ENCODE measurements around the gene UBXN7. TPM values are rescaled to one million over a fixed set of nuclear protein-coding genes. Genes with fewer than 3 reads are reported as not detected.
A peak's percentile ranks its signal among the peaks of the same experiment; 100 is the strongest.
"Not testable (repeated sequence)": the region's sequence is repeated elsewhere in the genome, so short reads cannot be mapped to it uniquely, and the experiment has no call there.

Gene UBXN7
- total RNA-seq, 1 experiment from 2014 or later: 10.2 TPM

- H3K4me2 ChIP-seq (ENCODE audit: low read length): no peak overlapping the region
- no peaks in the 10 kb centered on the region for H3F3A ChIP-seq (ENCODE audit: low read length, unreplicated experiment)
- DNase-seq (no peak), ATAC-seq (no peak)
- H2AFZ ChIP-seq (ENCODE audit: low read length): no peak overlapping the region
- H3K9me3 ChIP-seq (ENCODE audit: low read length): no peaks in the 10 kb centered on the region
- ChIA-PET POLR2A (ENCODE audit: unreplicated experiment) (no interaction called here), CTCF (no interaction called here)
- TF ChIP-seq, protein P1, sequence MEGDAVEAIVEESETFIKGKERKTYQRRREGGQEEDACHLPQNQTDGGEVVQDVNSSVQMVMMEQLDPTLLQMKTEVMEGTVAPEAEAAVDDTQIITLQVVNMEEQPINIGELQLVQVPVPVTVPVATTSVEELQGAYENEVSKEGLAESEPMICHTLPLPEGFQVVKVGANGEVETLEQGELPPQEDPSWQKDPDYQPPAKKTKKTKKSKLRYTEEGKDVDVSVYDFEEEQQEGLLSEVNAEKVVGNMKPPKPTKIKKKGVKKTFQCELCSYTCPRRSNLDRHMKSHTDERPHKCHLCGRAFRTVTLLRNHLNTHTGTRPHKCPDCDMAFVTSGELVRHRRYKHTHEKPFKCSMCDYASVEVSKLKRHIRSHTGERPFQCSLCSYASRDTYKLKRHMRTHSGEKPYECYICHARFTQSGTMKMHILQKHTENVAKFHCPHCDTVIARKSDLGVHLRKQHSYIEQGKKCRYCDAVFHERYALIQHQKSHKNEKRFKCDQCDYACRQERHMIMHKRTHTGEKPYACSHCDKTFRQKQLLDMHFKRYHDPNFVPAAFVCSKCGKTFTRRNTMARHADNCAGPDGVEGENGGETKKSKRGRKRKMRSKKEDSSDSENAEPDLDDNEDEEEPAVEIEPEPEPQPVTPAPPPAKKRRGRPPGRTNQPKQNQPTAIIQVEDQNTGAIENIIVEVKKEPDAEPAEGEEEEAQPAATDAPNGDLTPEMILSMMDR (conservative IDR thresholded peaks at IDR 0.05; ENCODE audit: low read depth, low read length): no peak
- no peak for TF ChIP-seq EZH2 (IDR thresholded peaks at IDR 0.05; ENCODE audit: low read length, unreplicated experiment)
- TF ChIP-seq EZH2phosphoT487 (IDR thresholded peaks at IDR 0.05; ENCODE audit: borderline replicate concordance, low read length): no peak
- H3K9ac ChIP-seq (ENCODE audit: low read length): no peak overlapping the region
- no peaks in the 10 kb centered on the region for H3K27me3 ChIP-seq (ENCODE audit: low read length)
- 0 out of 2 replicates have a peak, but pooled peaks cover 5% of the 10 kb centered on the region for H3K36me3 ChIP-seq (ENCODE audit: low read depth, low read length)
- no TSS peak for BruUV-seq (replicated peaks)
- no peaks in the 10 kb centered on the region for H4K20me1 ChIP-seq (ENCODE audit: low read length)
- no peak overlapping the region for H3K27ac ChIP-seq (ENCODE audit: low read length)
- intact Hi-C loops (cut with micrococcal nuclease): no loop called here
- peaks cover 40% of the 10 kb centered on the region for H3K4me1 ChIP-seq (ENCODE audit: insufficient read depth, low read length)
- no peaks in the 10 kb centered on the region for H3K9me2 ChIP-seq (replicated peaks; ENCODE audit: low read length)
- H3K79me2 ChIP-seq (ENCODE audit: low read length): no peaks in the 10 kb centered on the region
- no peak overlapping the region for H3K4me3 ChIP-seq (ENCODE audit: low read length)
Observed at GRCh38 chr3:196344663-196345062, 87.6 kb downstream of the UBXN7 start.

GRCh38 chr3:196343917-196344316, 88.3 kb downstream of the UBXN7 start:
- H3F3A ChIP-seq (ENCODE audit: low read length, unreplicated experiment); POLR2A ChIA-PET (ENCODE audit: unreplicated experiment); H3K4me3 ChIP-seq (ENCODE audit: low read length); DNase-seq; H3K9me3 ChIP-seq (ENCODE audit: low read length); H3K9me2 ChIP-seq (replicated peaks; ENCODE audit: low read length); CTCF ChIA-PET; BruUV-seq (replicated peaks); intact Hi-C loops (cut with micrococcal nuclease); H3K9ac ChIP-seq (ENCODE audit: low read length); H2AFZ ChIP-seq (ENCODE audit: low read length); ATAC-seq; H4K20me1 ChIP-seq (ENCODE audit: low read length); H3K27me3 ChIP-seq (ENCODE audit: low read length); H3K36me3 ChIP-seq (ENCODE audit: low read depth, low read length); H3K79me2 ChIP-seq (ENCODE audit: low read length): not testable (repeated sequence)
- Histone ChIP-seq H3K4me1 (ENCODE audit: insufficient read depth, low read length) (peaks cover 48% of the 10 kb centered on the region), H3K4me2 (ENCODE audit: low read length) (peak overlapping the region; percentile 14; the same call in 1 of the 2 replicates), H3K27ac (ENCODE audit: low read length) (peak overlapping the region; percentile 52)

DNA sequence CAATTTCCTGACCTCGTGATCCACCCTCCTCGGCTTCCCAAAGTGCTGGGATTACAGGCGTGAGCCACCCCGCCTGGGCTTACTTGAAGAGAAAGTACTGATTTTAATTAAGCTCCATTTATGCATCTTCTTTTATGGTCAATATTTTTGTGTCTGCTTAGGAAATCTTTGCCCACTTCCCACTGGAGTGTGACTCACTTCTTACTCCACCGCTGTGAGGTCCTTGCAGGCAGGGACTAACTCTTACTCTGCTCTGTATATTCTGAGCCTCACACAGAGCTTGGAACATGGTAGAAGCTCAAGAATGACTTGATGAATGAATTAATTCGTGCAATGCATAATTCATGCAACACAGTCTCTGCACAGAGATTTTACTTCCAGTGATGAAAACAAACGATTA, 91.1 kb downstream of the UBXN7 start:
- no TSS peak for BruUV-seq (replicated peaks)
- peak; percentile 70 for DNase-seq
- Histone ChIP-seq H3K79me2 (ENCODE audit: low read length) (peaks cover 5% of the 10 kb centered on the region), H2AFZ (ENCODE audit: low read length) (no peak overlapping the region), H3K27me3 (ENCODE audit: low read length) (no peaks in the 10 kb centered on the region), H3K4me2 (ENCODE audit: low read length) (peak overlapping the region; percentile 43; the same call in 1 of the 2 replicates), H3K4me3 (ENCODE audit: low read length) (no peak overlapping the region), H3K4me1 (ENCODE audit: insufficient read depth, low read length) (peaks cover 63% of the 10 kb centered on the region), H3K9me2 (replicated peaks; ENCODE audit: low read length) (no peaks in the 10 kb centered on the region), H4K20me1 (ENCODE audit: low read length) (no peaks in the 10 kb centered on the region), H3K9me3 (ENCODE audit: low read length) (no peaks in the 10 kb centered on the region), H3K36me3 (ENCODE audit: low read depth, low read length) (no peaks in the 10 kb centered on the region), H3K27ac (ENCODE audit: low read length) (peak overlapping the region; percentile 68), H3F3A (ENCODE audit: low read length, unreplicated experiment) (no peaks in the 10 kb centered on the region), H3K9ac (ENCODE audit: low read length) (no peak overlapping the region; the same call in 1 of the 2 replicates)
- ChIA-PET CTCF (interaction anchor here (0.6 kb wide), 1 partner anchor 77 kb away, joined by 10 read pairs; no protein-coding TSS in a partner anchor), POLR2A (ENCODE audit: unreplicated experiment) (no interaction called here)
- peak; percentile 35; the same call in 1 of the 2 replicates for ATAC-seq
- intact Hi-C loops (cut with micrococcal nuclease): no loop called here
- no peak for TF ChIP-seq EZH2phosphoT487 (IDR thresholded peaks at IDR 0.05; ENCODE audit: borderline replicate concordance, low read length)
- TF ChIP-seq, protein P1 (conservative IDR thresholded peaks at IDR 0.05; ENCODE audit: low read depth, low read length): no peak
- no peak for TF ChIP-seq EZH2 (IDR thresholded peaks at IDR 0.05; ENCODE audit: low read length, unreplicated experiment)

Measured in PC-3 (cell line).